Head of caudate nucleus (tissue), 42 donors: Measurements from ENCODE around the gene RAG2.

Experiments used
- DNase-seq, 42 donors: peaks; one replicate each; pipeline versions ENCODE4 v3.0.0 to v3.0.0-alpha.2; 2020 to 2021; ENCODE audit warnings: mixed read lengths in 7 of 42
- intact Hi-C: fragments of 100-400 bp; cut with DNase I; formaldehyde crosslinking; loops from one replicate; pipeline ENCODE4 v1.15.0; 2022

Gene RAG2

DNA sequence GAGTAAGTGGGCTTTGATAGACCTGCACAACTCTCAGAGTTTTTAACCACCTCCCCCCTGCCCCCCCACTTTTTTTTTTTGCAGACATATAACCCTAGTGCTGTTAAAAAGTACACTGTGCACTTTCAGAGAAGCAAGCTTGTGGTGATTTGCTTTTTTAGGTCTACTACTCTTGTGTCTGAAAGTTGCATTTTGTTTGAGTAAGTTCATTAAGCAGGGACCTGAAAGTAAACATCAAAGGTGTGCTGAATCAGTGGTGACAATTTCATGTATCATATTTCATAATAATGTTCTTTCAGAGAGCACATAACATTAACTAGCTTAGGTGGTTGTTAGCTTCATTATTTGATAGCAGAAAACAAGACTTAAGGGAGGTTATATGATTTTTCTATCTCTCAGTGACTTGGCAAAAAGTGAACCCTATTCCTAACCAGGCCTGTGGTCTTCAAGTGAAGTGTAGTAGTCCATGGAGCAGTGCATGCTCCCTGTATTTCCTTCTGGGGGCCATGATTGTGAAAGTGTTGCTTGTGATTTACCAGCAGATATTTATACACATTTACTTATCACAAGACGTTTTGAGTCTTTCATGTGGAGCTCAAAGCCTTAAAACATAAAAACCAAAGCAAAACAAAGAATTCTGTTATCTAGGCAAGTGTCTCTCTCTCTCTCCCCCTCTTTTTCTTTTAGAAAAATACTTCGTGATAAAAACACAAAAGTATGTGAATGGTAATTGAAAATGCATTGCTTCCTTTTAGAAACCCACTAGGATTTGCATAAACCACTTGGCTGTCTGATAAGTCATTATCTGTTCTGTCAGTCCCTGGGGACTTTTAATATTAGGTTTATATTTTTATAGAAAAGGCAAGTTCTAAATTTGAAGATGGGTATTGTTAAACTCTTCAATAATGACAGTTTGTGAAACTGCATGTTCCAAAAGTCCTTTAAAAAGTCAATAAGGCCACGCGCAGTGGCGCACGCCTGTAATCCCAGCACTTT is 7.5 kb upstream of the RAG2 start:
- DNase-seq = no peak
- intact Hi-C loops = no loop called here

DNA sequence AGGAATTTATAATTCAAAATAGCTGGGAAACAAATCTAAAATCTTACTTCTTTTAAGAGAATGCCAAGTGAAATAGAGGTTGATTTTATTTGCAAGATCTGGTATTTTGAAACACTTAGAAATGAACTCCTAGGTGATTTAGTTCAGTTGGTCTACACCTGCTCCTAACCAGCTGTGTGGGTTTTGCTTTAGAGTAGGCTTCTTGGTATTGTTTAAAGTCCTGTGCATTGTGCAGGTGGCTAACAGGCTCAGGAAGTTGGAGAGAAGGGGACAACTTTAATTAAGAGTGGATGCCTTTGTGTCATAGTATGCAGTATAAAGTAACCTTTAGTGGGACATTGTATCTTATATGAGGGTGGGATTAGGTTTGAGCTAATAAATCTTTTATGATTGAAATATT is 4.1 kb upstream of the RAG2 start:
- intact Hi-C loops = no loop called here
- no peak for DNase-seq

DNA sequence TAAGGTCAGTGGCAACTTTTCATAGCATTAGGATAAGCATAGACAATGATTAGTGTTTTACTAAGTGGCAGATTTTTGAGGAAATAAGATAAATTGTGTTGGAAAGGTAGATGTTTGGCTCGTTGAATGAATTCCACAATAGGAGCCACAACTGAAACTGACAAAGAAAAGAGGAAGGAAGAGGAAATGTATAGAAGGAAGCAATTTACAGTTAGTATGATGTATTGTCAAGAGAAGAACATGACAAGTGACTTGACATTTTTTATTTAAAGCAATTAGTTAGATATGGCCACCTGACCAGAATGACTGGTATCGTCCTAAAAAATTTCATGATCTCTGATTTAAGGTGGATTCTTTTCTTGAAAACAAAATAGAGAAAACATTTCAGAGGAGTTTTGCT is 3.1 kb upstream of the RAG2 start:
- intact Hi-C loops = no loop called here
- no peak for DNase-seq

DNA sequence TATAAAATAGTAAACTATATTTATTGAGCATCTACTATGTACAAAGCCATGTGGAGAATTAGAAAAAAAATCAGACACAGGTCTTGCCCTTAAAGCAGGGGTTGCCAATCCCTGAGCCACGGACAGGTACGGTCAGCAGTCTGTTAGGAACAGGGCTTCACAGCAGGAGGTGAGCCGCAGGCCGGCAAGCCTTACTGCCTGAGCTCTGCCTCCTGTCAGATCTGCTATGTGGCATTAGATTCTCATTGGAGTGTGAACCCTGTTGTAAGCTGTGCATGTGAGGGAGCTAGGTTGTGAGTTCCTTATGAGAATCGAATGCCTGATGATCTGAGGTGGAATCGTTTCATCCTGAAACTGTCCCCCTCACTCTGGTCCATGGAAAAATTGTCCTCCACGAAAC is 2.1 kb upstream of the RAG2 start:
- intact Hi-C loops = no loop called here
- DNase-seq = no peak

DNA sequence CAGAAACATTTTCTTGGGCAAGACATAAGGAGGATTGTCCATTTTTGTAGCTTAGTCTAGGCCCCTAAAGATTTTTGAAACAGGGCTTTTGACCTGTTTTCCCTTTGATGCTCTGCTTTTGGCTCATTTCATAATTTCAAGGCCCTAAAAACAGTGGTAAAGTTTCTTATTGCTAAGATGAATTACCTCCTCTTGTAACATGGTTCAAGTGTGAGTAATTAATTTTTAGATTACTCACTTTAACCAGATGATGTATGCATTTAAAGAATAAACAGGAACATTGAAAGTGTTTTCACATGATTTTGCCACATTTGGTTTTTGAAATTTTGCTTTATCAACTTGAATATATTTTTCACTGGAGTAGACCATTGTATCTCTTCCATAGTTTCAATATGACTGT is 1.2 kb downstream of the RAG2 start:
- intact Hi-C loops = no loop called here

DNA sequence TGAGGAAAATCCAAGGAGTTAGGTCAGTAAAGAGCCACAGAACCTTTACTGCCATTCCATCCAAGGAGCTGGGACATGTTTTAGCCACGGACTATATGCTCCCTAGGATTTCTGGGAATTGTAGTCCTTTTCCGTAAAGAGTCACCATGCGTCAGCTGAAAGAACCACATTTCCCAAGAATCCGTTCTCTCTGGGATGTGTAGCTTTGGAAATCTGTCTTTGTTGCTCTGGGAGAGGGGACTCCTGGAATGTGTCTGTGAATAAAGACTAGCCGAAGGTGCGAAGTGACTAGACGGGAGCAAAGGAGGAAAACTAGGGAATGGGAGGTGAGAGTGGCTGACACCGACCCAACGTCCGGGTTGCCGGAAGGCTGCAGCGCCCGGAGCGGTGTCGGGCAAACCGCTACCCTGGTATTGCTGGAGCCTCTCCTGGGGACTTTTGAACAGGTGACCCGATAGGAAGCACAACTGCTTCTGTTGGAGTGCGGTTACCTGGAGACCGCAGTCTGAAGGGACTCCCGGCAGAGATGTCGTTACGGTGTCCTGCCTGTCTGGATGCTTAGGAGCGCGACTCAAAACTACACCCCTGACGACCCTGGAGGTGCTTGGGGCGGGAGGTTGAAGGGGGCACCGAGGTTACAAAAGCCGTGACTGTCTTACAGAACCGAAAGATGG is 3.6 kb downstream of the RAG2 start, which contains the start of gene IFTAP:
Gene IFTAP (plus strand): TSS at position 187 of the 674 bp plus-strand sequence. CDS start 15,602 bp downstream, outside the sequence.
- DNase-seq = peak; percentile 18 to 91 (median 66)
- intact Hi-C loops = no loop called here

More for the DNA sequence above, 1.2 kb downstream of the RAG2 start:
- no peak for DNase-seq

DNA sequence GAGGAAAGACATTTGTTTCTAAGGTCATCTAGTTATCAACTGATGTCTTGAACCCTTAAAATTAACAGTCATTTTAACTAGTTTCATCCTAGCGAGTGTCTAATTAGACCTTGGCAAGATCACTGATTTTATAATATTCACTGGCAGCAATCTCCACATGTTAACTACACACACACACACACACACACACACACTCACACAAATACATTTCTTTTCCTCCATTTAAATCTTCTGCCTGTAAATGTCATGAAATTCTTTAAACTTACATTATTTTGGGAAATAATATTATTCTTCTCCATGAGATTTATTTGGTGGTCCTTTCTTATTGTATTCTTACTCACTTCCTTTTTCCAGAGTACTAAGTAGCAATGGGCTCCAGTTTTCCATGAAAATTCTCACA is 6.6 kb downstream of the RAG2 start:
- intact Hi-C loops = no loop called here
- DNase-seq = no peak

DNA sequence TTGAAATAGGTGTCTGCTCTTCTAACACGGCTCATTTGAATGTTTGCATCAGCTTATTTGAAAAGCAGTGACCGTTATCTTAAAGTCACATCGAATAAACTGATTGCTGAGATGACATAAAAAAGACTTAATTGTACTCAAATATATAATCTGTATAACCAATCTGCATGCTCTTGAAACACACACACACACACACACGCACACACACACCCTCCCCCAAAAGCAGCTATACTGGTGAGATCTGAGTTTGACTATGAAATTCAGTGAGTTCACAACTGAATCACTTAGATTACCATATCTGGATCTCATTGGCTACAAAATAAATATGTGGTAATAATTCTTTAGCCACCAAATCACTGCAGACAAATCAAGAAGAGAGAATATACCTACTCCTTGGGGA is 7.5 kb downstream of the RAG2 start:
- no peak for DNase-seq
- intact Hi-C loops = no loop called here

DNA sequence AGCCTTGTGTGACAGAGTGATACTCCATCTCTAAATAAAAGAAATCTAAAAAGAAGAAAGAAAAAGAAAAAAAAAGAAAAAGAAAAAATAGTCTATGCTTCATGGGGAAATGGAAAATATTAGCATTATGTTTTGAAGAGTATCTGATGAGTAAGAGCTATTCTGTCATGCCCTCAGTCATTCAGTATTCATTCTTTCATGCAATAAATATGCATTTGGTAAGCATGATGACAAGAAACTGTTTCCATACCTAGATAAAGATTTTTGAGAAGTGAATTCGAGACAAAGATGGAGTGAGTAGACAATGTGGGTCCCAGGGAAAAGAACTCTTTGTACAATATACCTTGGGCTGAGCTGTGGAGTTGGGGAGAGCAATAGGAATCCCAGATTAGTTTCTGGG is 9.9 kb downstream of the RAG2 start:
- DNase-seq = no peak
- intact Hi-C loops = no loop called here

DNA sequence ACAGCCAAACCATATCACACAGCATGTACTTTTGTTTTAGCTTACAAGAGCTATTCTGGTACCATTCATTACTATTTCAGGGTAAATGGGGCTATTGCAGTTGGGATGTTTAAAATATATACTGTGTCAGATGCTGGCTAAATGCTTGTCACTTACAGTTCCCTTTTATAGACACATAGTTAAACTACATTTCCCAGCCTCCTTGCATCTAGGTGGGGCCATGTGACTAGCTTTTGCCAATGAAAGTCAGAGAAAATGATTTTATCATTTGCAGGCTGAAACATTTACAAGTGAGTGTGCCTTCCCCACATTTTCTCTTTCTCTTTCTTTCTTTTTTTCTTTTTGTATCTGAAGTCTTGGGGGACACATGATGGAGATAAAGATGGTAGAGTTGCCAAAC is 11.5 kb downstream of the RAG2 start:
- DNase-seq = no peak
- intact Hi-C loops = no loop called here

DNA sequence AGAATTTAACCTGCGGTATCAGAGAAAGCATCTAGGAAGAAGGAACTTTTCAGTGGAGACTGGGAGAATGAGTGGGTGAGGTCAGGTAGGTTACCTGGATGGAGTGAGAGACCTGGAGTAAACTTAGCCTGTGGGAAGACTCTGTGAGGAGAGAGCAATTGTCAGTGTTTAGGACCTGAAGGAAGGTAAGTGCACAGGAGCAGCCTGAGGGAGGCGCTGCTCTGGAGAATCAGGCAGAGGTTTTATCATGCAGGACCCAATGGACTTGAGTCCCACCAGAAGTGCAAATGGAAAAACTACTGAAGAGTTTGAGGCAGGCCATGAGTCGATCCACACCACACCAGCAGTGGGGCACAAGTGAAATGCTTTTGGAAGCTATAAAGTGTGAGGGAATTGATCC is 14.4 kb downstream of the RAG2 start:
- no peak for DNase-seq
- intact Hi-C loops = no loop called here

DNA sequence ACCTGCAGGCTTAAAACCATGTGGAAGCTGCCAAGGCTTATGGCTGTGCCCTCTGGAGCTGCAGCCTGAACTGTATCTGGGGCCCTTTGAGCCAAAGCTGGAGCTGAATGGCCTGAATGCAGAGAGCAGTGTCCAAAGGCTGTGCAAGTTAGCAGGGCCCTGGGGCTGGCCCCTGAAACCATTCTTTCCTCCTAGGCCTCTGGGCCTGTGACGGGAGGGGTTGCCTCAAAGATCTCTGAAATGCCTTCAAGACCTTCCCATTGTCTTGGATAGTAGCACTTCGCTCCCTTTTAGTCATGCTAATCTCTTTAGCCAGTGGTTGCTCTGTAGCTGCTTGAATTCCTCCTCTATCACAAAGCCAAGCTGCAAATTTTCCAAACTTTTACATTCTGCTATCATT is 16.5 kb downstream of the RAG2 start:
- intact Hi-C loops = no loop called here
- DNase-seq = no peak

DNA sequence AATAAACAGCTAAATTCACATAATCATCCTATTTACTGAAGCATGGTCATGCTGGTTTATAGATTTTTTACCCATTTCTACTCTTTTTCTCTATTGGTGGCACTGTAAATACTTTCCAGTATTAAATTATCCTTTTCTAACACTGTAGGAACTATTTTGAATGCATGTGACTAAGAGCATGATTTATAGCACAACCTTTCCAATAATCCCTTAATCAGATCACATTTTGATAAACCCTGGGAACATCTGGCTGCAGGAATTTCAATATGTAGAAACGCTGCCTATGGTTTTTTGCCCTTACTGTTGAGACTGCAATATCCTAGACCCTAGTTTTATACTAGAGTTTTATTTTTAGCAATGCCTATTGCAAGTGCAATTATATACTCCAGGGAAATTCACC is 19.6 kb downstream of the RAG2 start:
- no peak for DNase-seq
- intact Hi-C loops = no loop called here

DNA sequence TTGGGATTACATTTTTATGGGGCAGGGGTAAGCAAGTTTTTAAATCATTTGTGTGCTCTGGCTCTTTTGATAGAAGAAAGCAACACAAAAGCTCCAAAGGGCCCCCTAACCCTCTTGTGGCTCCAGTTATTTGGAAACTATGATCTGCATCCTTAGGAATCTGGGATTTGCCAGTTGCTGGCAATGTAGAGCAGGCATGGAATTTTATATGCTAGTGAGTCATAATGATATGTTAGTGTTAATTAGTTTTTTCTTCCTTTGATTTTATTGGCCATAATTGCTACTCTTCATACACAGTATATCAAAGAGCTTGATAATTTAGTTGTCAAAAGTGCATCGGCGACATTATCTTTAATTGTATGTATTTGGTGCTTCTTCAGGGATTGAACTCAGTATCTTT is 20.2 kb downstream of the RAG2 start:
- DNase-seq = no peak
- intact Hi-C loops = no loop called here

DNA sequence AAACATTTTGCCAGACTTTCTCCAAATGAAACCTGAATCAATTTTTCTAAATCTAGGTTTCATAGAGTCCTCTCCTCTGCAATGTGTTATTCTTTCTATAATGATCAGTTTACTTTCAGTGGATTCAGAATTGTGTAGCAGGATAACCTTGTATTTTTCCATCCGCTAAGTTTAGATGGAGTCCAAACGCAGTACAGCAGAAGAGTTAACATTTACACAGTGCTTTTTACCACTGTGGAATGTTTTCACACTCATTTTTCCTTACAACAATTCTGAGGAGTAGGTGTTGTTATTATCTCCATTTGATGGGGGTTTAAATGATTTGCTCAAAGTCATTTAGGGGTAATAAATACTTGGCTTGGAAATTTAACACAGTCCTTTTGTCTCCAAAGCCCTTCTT is 20.7 kb downstream of the RAG2 start:
- DNase-seq = no peak
- intact Hi-C loops = no loop called here

DNA sequence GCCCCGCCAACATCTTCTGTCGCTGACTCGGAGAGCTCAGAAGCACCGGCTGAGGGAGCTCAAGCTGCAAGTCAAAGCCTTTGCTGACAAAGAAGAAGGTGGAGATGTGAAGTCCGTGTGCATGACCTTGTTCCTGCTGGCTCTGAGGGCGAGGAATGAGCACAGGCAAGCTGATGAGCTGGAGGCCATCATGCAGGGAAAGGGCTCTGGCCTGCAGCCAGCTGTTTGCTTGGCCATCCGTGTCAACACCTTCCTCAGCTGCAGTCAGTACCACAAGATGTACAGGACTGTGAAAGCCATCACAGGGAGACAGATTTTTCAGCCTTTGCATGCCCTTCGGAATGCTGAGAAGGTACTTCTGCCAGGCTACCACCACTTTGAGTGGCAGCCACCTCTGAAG is 23.6 kb downstream of the RAG2 start:
- intact Hi-C loops = no loop called here
- no peak for DNase-seq

DNA sequence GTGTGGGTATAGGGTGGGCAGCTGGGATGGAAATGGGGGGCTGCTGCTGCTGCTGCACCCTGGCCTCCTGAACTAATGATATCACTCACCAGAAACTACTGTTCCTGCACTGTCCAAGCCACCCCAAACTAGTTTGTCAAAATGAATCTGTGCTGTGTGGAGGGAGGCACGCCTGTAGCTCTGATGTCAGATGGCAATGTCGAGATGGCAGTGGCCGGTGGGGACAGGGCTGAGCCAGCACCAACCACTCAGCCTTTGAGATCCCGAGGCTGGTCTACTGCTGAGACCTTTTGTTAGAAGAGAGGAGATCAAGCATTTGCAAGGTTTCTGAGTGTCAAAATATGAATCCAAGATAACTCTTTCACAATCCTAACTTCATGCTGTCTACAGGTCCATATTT is 28.9 kb downstream of the RAG2 start:
- no peak for DNase-seq
- intact Hi-C loops = loop anchor here (5.0 kb wide), 1 partner anchor 98 kb away; no protein-coding TSS in a partner anchor

DNA sequence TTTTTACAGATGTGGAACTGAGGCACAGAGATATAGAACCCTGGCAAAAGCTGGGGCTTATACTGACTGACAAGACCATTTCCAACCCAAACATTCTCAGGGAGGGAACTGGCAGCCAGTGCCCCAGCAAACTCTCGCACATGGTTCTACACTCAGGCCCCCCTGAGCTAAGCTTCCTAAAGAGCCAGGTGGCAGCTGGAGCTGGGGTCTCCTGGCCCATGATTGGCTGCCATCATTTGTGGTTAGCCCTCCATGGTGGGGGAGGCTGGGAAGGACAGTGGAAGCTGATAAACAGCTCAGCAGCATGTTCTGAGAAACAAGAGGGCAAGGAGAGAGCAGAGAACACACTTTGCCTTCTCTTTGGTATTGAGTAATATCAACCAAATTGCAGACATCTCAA is 30.3 kb downstream of the RAG2 start, which contains the start of gene RAG1:
Gene RAG1 (plus strand): TSS at position 314 of the 400 bp plus-strand sequence. CDS start 5,298 bp downstream, outside the sequence.
- intact Hi-C loops = loop anchor here (5.0 kb wide), 1 partner anchor 100 kb away; no protein-coding TSS in a partner anchor
- DNase-seq = no peak

DNA sequence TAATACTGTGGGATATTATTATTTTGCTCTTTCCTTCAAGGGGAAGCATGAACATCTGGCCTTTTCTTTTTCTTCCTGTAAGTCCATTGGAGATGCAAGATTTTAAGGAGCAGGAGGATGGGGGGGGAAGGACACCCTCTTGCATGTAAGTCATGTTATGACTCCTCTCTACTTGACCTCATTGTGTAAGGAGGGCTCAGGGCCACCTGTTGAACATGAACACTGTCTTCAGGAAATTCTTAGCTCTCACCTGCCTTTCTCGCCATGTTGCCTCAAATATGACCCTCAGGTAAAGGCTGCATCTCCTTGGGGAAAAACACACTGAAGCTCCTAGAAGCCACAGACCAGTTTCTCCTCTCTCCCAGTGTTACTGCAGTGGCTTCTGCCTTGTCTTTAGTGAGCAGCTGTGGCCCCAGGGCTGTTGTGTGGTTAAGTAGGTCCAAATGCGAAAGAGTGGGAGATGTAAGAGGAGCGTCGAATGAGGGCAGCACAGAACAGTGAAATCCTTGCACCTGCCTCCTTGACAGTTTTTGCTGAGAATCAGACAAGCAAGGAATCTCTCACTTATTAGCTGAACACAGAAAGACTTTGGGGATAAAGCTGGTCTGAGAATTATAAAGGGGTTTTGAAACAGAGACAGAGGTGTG is 31.5 kb downstream of the RAG2 start:
- intact Hi-C loops = loop anchor here (5.0 kb wide), 1 partner anchor 101 kb away; no protein-coding TSS in a partner anchor
- no peak for DNase-seq
